Measurements from ENCODE around the gene DPEP2NB.
"Not testable (repeated sequence)": the region's sequence is repeated elsewhere in the genome, so short reads cannot be mapped to it uniquely, and the experiment has no call there.

The DPEP2NB gene

DNA sequence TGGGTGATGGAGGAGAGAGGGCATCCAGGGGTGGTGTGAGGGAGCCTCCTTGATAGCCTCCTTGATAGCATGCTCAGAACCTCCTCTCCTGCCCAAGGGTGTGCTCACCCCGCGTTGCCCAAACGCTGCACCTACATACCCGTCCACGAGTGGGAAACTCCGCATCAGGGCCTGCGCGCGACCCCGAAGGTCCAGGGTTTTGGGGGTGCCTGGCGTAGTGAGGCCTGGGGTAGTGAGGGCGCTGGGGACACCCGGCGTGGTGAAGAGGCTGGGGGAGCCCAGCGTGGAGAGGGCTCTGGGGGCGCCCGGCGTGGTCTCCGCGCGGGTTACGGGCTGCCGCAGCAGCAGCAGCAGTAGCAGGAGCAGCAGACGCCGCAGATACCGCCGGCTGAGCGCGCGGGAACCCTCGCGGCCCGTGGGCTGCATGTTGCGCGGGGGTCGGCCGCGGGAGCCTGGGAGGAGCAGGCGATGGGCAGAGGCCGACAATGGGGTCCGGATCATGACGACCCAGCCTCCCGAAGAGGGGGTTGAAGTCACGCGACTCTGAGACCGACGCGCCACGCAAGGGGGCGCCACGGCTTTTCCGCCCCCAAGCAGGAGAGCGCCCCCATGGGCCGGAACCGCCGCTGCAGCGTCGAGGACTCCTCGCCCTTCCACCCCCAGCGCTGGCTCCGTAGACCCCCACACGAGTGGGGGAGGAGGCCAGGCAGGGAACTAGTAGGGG is 35.6 kb downstream of the DPEP2NB start, which contains the start of gene DPEP3:
TSS of gene DPEP3 (minus strand) at position 545 of the 724 bp plus-strand sequence. CDS start at position 426, 119 bp downstream.
- no peak for DNase-seq

DNA sequence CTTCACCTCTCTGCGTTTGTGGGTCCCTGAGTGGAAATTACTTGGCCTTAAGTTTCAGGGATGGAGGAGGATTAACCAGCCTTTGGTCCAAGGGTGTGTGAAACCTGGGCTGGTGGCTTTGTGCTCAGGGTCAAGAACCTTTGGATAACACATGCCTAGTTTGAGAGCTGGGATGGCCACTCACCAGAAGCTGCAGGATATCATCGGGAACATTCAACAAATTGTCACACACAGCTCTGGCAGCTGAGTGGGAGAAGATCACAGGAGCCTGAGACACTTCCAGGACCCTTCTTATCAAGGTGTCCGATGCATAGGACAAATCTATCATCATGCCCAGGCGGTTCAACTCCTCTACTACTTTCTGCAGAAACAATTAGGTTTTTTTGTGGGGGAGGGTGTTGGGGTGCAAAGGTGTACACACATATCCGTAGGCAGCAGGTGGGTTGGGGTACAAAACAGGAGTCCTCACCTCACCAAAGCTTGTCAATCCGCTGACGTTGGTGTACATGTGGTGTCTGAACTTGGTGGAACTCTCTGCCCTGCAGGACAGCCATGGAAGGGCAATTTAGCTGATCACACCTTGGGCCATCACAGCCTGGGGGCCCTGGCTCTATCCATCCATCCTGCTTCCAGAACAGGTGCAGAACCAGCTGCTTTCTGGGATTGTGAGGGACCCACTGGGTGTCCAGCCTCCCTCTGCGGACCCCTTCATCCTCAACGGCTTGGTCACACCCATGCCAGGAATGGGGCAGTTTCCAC is 38.1 kb downstream of the DPEP2NB start:
- DNase-seq: no peak

DNA sequence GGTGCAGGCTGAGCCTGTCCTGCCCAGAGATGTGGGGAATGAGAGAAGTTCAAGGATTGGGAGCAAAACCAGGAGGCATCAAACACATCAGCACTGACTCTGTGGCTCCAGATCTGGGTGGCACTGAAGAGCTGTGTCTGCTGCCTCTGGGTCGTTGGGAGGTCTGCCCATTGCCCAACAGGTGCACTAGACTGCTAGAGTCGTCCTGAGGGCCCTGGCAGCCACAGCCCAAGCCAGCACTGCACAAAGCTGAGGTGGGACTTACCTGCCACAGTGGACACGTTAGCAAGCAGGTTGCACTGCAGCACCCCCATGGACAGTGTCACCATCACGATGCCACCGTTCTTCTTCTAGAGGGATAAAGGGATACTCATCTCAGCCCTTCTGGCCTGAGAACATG is 38.7 kb downstream of the DPEP2NB start:
- DNase-seq: no peak

DNA sequence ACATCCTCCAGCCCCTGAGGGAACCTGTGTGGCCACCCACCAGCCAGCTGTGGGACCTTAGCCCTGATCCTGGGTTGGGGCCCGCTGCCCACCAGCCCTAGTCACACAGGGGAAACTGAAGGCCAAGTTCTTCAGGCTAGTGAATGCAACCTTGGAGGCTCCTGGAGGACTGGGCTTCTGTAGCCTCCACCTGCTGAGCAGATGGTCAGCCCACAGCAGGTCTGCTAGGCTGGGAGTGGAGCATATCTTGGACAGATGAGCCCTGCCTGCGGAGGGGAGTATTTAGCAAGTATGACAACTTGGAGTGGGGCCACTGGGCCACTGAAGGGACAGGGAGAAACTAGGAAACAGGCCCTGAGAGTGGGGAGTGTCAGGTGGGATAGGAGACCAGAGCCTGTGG is 39.5 kb downstream of the DPEP2NB start:
- DNase-seq: no peak

DNA sequence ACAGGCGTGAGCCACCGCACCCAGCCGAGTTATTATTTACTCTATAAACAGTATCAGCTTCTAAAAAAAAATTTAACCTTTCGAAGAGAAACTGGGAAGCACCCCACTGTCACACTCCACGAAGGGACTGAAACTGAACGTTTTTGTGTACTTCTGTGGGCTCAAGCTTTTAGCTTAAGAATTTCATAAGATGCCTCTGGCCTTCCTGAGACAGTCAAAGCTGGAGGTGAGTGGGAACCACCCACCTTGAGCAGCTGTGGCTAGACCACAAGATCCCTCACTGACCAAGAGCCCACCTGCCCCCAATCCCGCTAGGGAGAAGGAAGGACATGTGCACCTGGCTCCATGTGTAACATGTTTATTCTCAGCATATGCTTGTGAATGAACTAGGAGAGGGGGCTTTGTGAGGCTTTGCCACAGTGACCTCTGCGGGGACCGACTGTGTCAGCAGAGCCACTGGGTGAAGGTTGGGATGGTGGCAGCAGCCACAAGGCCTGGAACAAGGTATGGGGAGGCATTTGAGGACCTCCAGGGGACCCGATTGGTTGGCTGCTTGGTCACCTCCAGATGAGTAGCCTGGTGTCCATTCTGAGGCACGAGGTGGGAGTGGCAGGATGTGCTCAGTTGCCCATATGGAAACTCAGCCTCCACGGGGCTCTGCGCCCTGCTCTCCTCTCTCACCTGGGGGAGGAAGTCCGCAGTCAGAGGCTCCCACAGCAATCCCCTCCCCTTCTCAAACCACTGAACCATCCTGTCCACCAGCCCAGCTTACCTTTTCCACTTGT is 40.2 kb downstream of the DPEP2NB start:
- DNase-seq: no peak

DNA sequence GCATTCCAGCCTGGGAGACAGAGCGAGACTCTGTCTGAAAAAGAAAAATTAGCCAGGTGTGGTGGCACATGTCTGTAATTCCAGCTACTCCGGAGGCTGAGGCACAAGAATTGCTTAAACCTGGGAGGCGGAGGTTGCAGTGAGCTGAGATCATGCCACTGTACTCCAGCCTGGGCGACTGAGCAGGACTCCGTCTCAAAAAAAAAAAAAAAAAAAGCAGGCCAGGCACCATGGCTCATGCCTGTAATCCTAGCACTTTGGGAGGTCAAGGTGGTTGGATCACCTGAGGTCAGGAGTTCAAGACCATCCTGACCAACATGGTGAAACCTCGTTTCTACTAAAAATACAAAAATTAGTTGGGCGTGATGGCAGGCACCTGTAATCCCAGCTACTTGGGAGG is 43.4 kb downstream of the DPEP2NB start:
- not testable (repeated sequence) for DNase-seq

DNA sequence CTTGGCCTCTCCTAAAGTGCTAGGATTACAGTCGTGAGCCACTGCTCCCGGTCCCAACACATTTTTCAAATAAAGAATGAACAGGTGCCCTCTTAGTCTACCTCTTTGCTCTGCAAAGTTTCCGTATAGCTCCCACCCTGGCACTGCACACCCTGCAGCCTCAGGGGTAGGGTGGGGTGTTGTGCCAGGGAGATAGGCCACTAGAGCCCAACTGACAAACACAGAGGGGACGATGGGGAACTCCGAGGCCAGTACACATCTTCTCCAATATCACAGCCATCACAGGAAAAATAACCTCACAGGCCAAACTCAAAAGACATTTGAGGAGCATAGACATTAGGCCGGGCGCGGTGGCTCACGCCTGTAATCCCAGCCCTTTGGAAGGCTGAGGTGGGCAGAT is 44.6 kb downstream of the DPEP2NB start:
- no peak for DNase-seq

DNA sequence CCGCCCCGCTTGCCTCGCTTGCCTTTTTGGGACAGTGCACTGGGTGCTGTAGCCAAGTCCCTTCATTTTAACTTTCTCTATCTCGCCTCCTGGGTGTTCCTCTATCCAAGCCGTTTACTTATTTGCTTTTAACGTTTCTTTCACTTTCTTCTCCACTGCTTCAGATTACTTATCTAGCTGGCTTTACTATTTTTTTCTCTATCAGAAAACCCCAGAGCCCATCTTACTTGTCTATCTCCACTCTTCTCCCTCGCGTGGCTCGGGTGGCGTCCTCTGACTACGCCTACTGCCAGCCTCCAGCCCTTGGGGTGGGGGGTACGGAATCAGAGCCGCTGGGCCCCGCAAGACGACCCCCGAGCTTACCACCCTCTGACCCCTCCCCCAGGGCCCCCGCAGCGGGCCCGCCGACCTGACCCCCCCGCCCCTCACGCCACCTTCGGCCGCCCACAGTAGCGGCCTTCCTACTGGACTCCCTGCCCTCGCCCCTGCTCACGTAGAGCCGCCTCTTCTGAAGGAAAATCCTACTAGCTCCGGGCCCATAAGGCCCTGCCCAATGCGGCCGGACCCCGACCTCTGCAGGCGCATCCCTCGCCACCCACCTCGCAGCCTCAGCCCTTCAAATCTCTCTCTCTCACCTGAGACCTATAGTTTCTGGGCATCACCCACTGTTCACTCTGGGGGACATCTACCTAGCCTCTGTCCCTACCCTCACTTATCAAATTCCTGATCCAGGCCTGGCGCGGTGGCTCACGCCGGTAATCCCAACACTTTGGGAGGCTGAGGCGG is 46.3 kb downstream of the DPEP2NB start:
- DNase-seq: no peak

DNA sequence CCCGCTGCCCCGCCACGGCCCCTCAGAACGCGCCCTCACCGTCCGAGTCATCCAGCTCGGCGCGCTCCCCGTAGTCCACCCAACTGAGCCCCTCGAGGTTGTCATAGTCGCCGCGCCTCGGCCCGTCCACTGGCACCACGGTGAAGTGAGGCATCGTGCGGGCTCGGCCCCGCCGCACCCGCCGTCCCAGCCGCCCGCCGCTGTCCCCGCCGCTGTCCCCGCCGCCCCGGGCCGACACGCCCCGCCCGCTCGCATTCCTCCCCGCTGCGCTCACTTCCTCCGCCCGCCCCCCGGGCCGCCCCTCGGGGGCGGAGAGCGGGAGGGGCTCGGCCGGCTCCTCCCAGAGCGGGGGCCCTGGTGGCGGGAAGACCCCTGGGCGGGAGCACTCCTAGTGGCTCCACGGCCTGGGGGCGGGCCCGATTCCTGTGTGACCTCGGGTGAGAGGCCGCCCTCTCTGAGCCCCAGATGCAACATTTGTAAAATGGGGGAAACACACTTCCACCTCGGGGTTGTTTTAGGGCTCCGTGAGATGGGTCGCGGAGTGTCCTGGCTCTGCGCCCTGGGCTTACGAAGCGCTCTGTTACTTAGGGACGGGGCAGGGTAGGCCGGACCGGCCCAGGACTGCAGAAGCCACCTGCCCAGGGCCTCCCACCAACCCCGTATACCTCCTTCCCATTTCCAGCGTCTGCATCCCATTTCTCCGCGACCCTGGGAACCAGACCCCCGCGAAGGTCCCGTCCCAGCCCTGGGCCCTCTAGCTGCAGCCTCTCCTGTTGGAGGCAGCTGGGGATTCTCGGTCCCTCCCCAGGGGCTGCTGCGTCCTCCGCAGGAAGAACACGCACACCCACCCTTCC is 47.1 kb downstream of the DPEP2NB start, which contains the start of gene SLC12A4:
TSS of gene SLC12A4 (minus strand) at position 238 of the 854 bp plus-strand sequence. CDS start at position 154, 84 bp downstream.
- DNase-seq: no peak

DNA sequence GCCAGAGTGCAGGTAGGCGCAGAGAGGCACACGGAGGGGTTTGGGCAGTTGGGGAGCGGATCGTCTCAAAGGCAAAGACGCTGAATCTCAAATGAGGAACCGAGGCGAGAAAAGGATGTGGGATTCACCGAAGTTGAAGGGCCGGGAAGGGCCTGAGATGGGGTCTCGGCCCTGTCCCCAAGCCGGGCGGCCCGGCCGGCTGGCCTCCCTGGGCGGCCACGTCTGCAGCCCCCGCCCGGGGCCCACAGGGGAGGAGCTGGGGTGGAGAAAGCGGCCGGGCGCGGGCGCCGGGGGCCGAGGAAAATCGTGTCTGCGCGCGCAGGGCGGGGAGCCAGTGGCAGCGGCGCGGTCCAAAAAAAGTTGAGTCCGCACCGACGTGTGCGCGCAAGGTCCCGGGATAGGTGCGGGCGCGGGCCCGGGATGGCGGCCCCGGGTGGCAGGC is 47.7 kb downstream of the DPEP2NB start:
- no peak for DNase-seq

DNA sequence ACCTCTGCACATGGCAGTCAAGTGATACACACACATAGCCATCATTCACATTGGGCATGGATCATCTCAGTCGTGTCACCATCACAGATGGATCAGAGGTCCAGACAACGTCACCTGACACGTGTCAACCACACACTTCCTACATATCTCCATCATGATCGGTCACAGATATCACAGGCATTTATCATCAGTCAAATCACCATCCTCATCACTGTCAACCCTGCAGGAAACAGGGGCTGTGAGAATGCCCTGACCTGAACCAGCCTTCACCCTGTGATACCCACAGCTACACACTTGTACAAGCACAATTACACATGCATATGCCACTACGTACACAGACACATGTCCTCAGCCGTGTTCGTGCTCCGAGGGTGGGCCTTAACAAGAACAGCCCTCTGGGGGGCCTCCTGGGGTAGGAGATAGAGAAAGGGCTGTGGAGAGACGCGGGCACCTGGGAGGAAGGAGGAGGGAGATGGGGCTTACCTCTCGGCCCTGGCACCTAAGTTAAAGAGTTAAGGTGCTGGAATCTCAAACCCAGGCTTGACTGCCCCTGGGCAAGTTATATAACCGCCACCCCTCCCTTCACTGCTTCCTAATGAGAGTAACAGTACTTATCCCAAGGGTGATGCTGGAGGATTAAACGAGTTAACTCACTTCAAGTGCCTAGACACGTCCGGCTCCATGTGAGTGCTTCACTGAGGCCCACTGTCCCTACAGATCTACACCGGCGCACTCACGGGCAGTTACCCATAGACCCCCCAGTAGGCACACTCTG is 48.3 kb downstream of the DPEP2NB start:
- DNase-seq: no peak

DNA sequence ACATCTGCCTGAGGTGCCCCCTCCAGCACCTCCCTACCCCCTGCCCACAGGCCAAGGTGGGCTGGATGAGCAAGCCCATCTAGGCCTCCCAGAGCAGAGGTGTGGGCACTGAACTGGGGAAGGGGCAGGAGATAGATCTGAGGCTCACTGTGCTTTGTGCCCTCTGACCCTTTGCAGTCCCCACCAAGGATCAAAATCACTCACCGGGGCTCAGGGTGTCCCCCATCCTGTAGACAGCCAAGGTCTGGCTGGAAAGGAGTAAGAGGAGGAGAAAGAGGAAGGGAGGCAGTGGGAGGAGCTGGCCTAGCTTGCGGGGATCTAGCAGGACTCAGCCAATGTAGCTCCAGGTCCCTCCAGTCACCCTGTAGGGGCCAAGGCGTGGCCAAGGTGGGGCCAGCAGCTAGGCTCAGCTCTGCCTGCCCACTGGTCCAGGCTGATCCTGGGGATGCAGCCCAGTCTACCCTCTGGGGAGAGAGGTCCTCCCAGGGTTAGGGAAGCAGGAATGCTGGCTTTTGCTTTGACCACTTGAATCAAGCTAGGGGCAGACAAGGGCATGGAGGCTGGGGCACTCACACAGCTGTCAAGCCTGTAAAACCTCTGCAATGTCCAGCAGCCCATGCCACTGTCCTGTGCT is 49.0 kb downstream of the DPEP2NB start:
- DNase-seq: no peak

DNA sequence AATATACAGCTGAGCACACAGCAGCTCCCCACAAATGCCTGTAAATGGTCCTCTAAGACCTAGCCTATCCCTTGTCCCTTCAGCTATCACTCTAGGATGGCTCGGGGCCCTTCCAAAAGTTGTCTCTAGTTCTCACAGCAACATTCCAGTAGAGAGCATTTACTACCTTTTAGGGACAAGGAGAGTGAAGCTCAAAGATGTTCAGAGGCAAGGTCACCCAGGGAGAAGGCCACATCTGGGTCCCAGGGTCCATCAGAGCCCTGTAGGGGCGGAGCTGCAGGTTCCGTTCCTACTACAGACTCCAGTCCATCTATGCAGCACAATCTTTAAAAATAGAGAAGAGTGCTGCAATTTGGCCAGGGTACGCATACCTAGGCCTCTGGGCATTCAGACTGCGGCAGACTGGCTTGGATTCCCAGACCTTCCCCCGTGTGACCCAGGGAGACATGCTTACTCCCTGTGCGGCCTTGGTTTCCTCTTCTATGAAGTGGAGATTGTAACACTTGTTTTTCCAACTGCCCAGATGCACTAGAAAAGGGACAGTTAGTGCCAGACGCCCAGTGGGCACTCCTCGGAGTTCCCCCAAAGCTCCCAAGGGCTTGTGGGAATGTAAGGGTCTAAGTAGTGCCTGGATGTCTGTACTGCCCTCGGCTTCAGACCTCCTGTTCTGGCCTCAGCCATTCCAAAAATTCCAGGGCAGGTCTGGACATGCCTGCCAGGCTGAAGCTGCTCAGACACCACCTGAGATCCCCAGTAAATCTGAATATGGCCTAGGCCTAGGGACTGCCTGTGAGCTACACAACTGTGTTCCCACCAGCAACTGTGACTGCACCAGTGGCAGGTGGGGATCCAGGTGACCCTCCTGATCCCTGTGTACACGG is 49.8 kb downstream of the DPEP2NB start:
- no peak for DNase-seq

DNA sequence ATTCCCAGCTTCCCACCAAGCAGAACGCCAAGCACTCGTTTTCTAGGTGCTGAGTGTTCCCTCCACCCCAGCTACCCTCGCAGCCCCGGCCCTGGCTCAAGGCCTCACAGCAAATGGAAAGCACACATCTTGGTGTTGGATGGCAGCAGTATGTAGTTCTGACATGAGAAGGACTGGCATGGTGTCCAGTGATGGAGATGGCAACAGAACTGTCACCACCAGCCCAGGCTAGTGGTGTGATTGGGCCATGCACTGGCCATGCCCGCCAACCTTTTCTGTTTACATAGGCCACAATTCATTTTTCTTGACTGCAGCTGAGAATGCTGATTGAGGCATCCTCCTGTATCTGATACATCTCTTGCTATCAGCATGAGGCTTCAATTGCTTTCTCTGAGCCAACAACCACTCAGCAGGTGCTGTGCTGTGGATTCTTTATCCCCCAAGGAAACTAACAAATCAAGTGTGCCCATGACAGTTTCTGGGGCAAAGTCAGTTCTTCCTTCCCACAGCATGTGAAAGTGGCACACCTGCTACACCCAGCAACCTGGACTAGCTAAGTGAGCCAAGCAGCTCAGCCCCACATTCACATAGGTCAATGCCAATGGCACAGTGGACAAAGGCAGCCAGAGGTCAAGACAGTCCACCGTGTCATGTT is 51.1 kb downstream of the DPEP2NB start:
- DNase-seq: no peak

DNA sequence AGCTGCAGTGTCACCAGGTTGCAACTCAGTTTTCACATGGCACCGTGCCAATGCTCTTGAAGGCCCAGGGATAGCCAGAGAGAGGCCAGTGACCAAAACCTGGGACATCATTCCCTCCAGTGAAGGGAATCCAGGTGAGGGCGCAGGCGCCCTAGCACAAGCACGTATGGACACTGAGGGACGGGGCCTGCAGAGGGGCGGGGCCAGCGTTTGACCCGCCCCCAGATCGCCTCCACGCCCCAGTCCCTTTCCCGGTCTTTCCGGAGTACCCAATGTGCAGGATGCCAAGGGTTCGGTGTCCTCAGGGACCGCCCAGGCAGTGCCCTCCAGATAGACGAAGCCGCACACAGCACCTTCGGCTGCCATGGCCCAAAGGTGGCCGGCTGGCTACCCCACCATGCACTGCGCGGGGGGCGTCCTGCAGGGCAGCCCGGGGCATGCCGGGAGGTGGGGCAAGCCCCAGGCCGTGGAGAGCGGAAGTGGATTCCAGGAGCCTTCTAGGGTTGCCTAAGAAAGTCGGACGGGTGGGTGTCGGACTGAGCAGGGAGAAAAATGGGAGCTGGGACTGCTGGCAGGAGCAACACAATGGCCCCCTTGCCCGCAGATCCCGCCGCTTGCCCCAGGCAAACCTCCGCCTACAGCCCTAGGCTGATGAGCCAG is 51.9 kb downstream of the DPEP2NB start:
- DNase-seq: no peak
